Natural killer cell (primary cell): ENCODE measurements around the gene RERE. TPM values are rescaled to one million over a fixed set of nuclear protein-coding genes. Genes with fewer than 3 reads are reported as not detected.

ENCODE experiments used
- ATAC-seq, 3 donors: fragments of 150-1000 bp in 2 of 3; fragments of 200-7000 bp in 1 of 3; cut with Tn5 transposase; 1 replicate in 1 of 3; 2 replicates in 2 of 3; pipeline ENCODE4 v1.10.0; 2021; ENCODE audit warnings: mild to moderate bottlenecking in 2 of 3, moderate library complexity in 2 of 3
- DNase-seq, 2 donors: peaks; one replicate each; pipeline versions ENCODE4 v3.0.0 to v3.0.0-alpha.2; 2013 to 2021; ENCODE audit warnings: mixed read lengths in 1 of 2
- H3K27ac ChIP-seq: one replicate; pipeline ENCODE4 v1.5.1; 2013; ENCODE audit warnings: mild to moderate bottlenecking, low read length
- H3K27me3 ChIP-seq: one replicate; pipeline ENCODE4 v1.6.1; 2013; ENCODE audit warnings: low read length; ENCODE audit not compliant: control insufficient read depth, insufficient read depth
- H3K36me3 ChIP-seq: one replicate; pipeline ENCODE4 v1.6.1; 2013; ENCODE audit warnings: low read length; ENCODE audit not compliant: control insufficient read depth, insufficient read depth
- H3K4me1 ChIP-seq: one replicate; pipeline ENCODE4 v1.6.1; 2013; ENCODE audit warnings: low read length; ENCODE audit not compliant: control insufficient read depth, insufficient read depth
- H3K4me3 ChIP-seq: one replicate; pipeline ENCODE4 v1.5.1; 2013; ENCODE audit warnings: low read length
- H3K9me3 ChIP-seq: one replicate; pipeline ENCODE4 v1.6.1; 2013; ENCODE audit warnings: low read length; ENCODE audit not compliant: control insufficient read depth, insufficient read depth
- H3K27ac Mint-ChIP-seq, 2 donors: one replicate each; pipeline ENCODE4 v1.8.0; 2022; ENCODE audit warnings: mild to moderate bottlenecking in 2 of 2, mixed read lengths in 2 of 2, moderate library complexity in 1 of 2
- H3K27me3 Mint-ChIP-seq, 2 donors: one replicate each; pipeline ENCODE4 v1.8.0; 2022; ENCODE audit warnings: low read depth in 2 of 2, mixed read lengths in 2 of 2
- H3K36me3 Mint-ChIP-seq: one replicate; pipeline ENCODE4 v1.8.0; 2022; ENCODE audit warnings: mixed read lengths
- H3K4me1 Mint-ChIP-seq, 2 donors: one replicate each; pipeline ENCODE4 v1.8.0; 2022; ENCODE audit warnings: mixed read lengths in 2 of 2
- H3K4me3 Mint-ChIP-seq: one replicate; pipeline ENCODE4 v1.8.0; 2022; ENCODE audit warnings: mild to moderate bottlenecking, moderate library complexity, mixed read lengths
- H3K9me3 Mint-ChIP-seq, 2 donors: one replicate each; pipeline ENCODE4 v1.8.0; 2022; ENCODE audit warnings: mixed read lengths in 2 of 2
- CTCF ChIP-seq: fragments of 200-600 bp; IDR thresholded peaks from one replicate; pipeline ENCODE4 v1.8.0; 2022; ENCODE audit warnings: antibody characterized with exemption
- WGBS: methylation state at CpG from one replicate; pipeline ENCODE4 v1.1.7; 2013; ENCODE audit warnings: missing lambda C conversion rate; ENCODE audit not compliant: insufficient coverage; 5-methylcytosine and 5-hydroxymethylcytosine counted together
- intact Hi-C: fragments of 100-400 bp; cut with micrococcal nuclease; formaldehyde crosslinking; loops from one replicate; pipeline ENCODE4 v1.14.2; 2022
- total RNA-seq, 4 donors: library from RNA; stranded (reverse); fragments of 120-200 nt in 1 of 4; gene quantifications; one replicate each; pipeline versions ENCODE4 v1.2.3 to v1.2.4, GENCODE V29; 2013 to 2022

RERE gene
- total RNA-seq, 3 donors from 2014 or later (not counting 1 experiment from before 2014, with no cell fraction given) = 67.7 to 76.0 (median 73.0) TPM

GRCh38 chr1:8702850-8703810 lies 114.3 kb downstream of the RERE start:
- Histone ChIP-seq H3K9me3 (no peaks in the 10 kb centered on the region), H3K36me3 (no peaks in the 10 kb centered on the region), H3K27me3 (peaks cover 4% of the 10 kb centered on the region), H3K4me1 (peaks cover 22% of the 10 kb centered on the region), H3K4me3 (peak overlapping the region; percentile 39), H3K27ac (no peak overlapping the region)
- H3K9me3 Mint-ChIP-seq = no peaks in the 10 kb centered on the region
- H3K36me3 Mint-ChIP-seq = no peaks in the 10 kb centered on the region
- H3K4me3 Mint-ChIP-seq = peak overlapping the region; percentile 93
- WGBS = 2% methylated on average over 88 of the region's 88 CpGs
- DNase-seq (peak; percentile 68 to 75), ATAC-seq (peak; percentile 70 to 86 (median 77))
- peaks cover 34 to 38% of the 10 kb centered on the region in 2 donors for H3K4me1 Mint-ChIP-seq
- H3K27ac Mint-ChIP-seq = peak overlapping the region; percentile 81 to 90
- intact Hi-C loops = loop anchor here (5.0 kb wide), 2 partner anchors 114 to 276 kb away; partner anchors contain the start of gene RERE
- TF ChIP-seq CTCF = no peak
- no peaks in the 10 kb centered on the region for H3K27me3 Mint-ChIP-seq

- Histone ChIP-seq H3K4me1 (peaks cover 22% of the 10 kb centered on the region), H3K27ac (peak overlapping the region; percentile 9), H3K36me3 (no peaks in the 10 kb centered on the region), H3K27me3 (peaks cover 4% of the 10 kb centered on the region), H3K4me3 (peak overlapping the region; percentile 39), H3K9me3 (no peaks in the 10 kb centered on the region)
- no peaks in the 10 kb centered on the region for H3K9me3 Mint-ChIP-seq
- H3K4me3 Mint-ChIP-seq = peak overlapping the region; percentile 93
- ATAC-seq = no peak
- peak in 1 of 2 donors; percentile 30 for DNase-seq
- 35% methylated on average over 5 of the region's 7 CpGs for WGBS
- peaks cover 34 to 38% of the 10 kb centered on the region in 2 donors for H3K4me1 Mint-ChIP-seq
- intact Hi-C loops = loop anchor here (5.0 kb wide), 2 partner anchors 115 to 275 kb away; partner anchors contain the start of gene RERE
- peak overlapping the region; percentile 85 to 90 for H3K27ac Mint-ChIP-seq
- H3K27me3 Mint-ChIP-seq = no peaks in the 10 kb centered on the region
- H3K36me3 Mint-ChIP-seq = no peaks in the 10 kb centered on the region
- no peak for TF ChIP-seq CTCF
These were observed 115.0 kb downstream of the RERE start for GRCh38 chr1:8702472-8702849.

- peak overlapping the region; percentile 93 for H3K4me3 Mint-ChIP-seq
- TF ChIP-seq CTCF = no peak
- peaks cover 22% of the 10 kb centered on the region for H3K4me1 ChIP-seq
- no peaks in the 10 kb centered on the region for H3K36me3 ChIP-seq
- no peaks in the 10 kb centered on the region for H3K9me3 ChIP-seq
- H3K36me3 Mint-ChIP-seq = no peaks in the 10 kb centered on the region
- DNase-seq = peak in 1 of 2 donors; percentile 31
- intact Hi-C loops = loop anchor here (1.0 to 5.0 kb wide), 4 partner anchors 50 to 275 kb away; partner anchors contain the start of gene RERE
- peaks cover 34 to 38% of the 10 kb centered on the region in 2 donors for H3K4me1 Mint-ChIP-seq
- peak overlapping the region; percentile 27 for H3K27ac ChIP-seq
- WGBS = 46% methylated on average over 7 of the region's 7 CpGs
- no peaks in the 10 kb centered on the region for H3K27me3 Mint-ChIP-seq
- H3K4me3 ChIP-seq = peak overlapping the region; percentile 39
- peaks cover 4% of the 10 kb centered on the region for H3K27me3 ChIP-seq
- ATAC-seq = no peak
- peak overlapping the region; percentile 85 to 90 for H3K27ac Mint-ChIP-seq
- no peaks in the 10 kb centered on the region for H3K9me3 Mint-ChIP-seq
These were observed 115.5 kb downstream of the RERE start for GRCh38 chr1:8701794-8702471.
